NCI-H128 (cell line): Measurements from ENCODE around the gene SIGLEC11.
"Not testable (repeated sequence)": the region's sequence is repeated elsewhere in the genome, so short reads cannot be mapped to it uniquely, and the experiment has no call there.

ENCODE experiments used
- DNase-seq: peaks from one replicate; lab custom pipeline; 2025; ENCODE audit not compliant: unreplicated experiment; lab: John Stamatoyannopoulos, UW

Gene SIGLEC11

GRCh38 chr19:49983645-49984229 is 22.8 kb upstream of the SIGLEC11 start:
- peak; percentile 22 for DNase-seq

- no peak for DNase-seq
These were observed 20.9 kb upstream of the SIGLEC11 start for GRCh38 chr19:49981603-49982593.

- DNase-seq: no peak
These were observed 17.4 kb upstream of the SIGLEC11 start for GRCh38 chr19:49978324-49978723.

GRCh38 chr19:49977881-49978280 is 16.9 kb upstream of the SIGLEC11 start:
- no peak for DNase-seq

- no peak for DNase-seq
These were observed 16.1 kb upstream of the SIGLEC11 start for GRCh38 chr19:49977076-49977475.

- no peak for DNase-seq
These were observed 15.5 kb upstream of the SIGLEC11 start for GRCh38 chr19:49976496-49976895.

GRCh38 chr19:49975051-49975450 is 14.1 kb upstream of the SIGLEC11 start:
- DNase-seq: no peak

- no peak for DNase-seq
These were observed 13.0 kb upstream of the SIGLEC11 start for GRCh38 chr19:49973987-49974386.

GRCh38 chr19:49972841-49973240 is 11.9 kb upstream of the SIGLEC11 start:
- no peak for DNase-seq

- DNase-seq: no peak
These were observed 11.0 kb upstream of the SIGLEC11 start for GRCh38 chr19:49971991-49972411.

GRCh38 chr19:49969355-49969754 is 8.4 kb upstream of the SIGLEC11 start:
- not testable (repeated sequence) for DNase-seq

GRCh38 chr19:49968279-49968922 is 7.4 kb upstream of the SIGLEC11 start:
- DNase-seq: no peak

- DNase-seq: not testable (repeated sequence)
These were observed 1.1 kb downstream of the SIGLEC11 start for GRCh38 chr19:49959892-49960291.

- DNase-seq: not testable (repeated sequence)
These were observed 2.4 kb downstream of the SIGLEC11 start for GRCh38 chr19:49958596-49958995.

- not testable (repeated sequence) for DNase-seq
These were observed 2.8 kb downstream of the SIGLEC11 start for GRCh38 chr19:49958144-49958543.

GRCh38 chr19:49957262-49957915 is 3.6 kb downstream of the SIGLEC11 start:
- DNase-seq: no peak

- DNase-seq: no peak
These were observed 4.9 kb downstream of the SIGLEC11 start for GRCh38 chr19:49956115-49956495.

- no peak for DNase-seq
These were observed 6.0 kb downstream of the SIGLEC11 start for GRCh38 chr19:49954933-49955332.

GRCh38 chr19:49954092-49954829 is 6.7 kb downstream of the SIGLEC11 start:
- DNase-seq: no peak

- no peak for DNase-seq
These were observed 7.6 kb downstream of the SIGLEC11 start for GRCh38 chr19:49953416-49953815.
